Activated CD8-positive, alpha-beta memory T cell treated with anti-CD3 and anti-CD28 coated beads, Interleukin-2, amount 50 U/mL, for 24 hours (primary cell): ENCODE data around the gene NUP35.

Experiments used
- DNase-seq: peaks from one replicate; pipeline ENCODE4 v3.0.0-alpha.2; 2020; ENCODE audit errors: extremely low read depth

The NUP35 gene, protein sequence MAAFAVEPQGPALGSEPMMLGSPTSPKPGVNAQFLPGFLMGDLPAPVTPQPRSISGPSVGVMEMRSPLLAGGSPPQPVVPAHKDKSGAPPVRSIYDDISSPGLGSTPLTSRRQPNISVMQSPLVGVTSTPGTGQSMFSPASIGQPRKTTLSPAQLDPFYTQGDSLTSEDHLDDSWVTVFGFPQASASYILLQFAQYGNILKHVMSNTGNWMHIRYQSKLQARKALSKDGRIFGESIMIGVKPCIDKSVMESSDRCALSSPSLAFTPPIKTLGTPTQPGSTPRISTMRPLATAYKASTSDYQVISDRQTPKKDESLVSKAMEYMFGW

DNA sequence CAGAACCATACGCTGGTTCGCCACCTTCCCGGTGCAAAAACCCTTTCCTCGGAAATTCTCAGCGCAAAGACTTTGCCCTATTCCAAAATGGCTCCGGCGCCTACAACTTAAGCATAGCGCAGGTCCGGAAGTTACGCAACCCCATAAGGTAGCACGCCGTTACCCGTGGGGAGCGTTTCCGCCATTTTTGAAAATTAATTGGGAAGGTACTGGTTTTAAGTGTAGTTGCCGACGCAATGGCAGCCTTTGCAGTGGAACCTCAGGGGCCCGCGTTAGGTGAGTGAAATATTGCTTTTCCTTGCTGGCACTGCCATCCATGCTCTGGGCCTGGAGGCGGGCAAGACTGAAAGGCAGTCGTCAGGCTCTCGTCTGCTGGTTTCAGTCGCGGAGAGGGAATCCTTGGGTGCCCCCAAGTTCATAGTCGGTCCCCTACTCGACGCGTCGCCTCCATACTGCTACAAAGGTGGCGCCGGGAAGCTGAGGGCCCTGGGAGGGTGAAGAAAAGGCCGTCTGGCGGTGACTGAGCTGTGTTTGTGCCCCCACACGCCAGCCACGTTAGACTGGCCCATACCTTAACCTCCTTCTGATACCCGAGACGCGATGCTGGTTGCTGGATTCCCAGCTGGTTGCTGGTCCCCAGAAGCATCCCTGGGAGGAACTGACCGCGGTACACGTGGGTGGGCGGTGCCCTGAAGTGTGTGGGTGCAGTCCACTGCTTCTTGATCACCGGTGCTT is at the start of gene NUP35:
TSS of gene NUP35 (plus strand) at position 222 of the 735 bp plus-strand sequence. CDS start at position 237, 15 bp downstream.
- DNase-seq: peak; percentile 74

- DNase-seq: no peak
Measured at GRCh38 chr2:183078163-183078463, 46.1 kb upstream of the NUP35 start.

DNA sequence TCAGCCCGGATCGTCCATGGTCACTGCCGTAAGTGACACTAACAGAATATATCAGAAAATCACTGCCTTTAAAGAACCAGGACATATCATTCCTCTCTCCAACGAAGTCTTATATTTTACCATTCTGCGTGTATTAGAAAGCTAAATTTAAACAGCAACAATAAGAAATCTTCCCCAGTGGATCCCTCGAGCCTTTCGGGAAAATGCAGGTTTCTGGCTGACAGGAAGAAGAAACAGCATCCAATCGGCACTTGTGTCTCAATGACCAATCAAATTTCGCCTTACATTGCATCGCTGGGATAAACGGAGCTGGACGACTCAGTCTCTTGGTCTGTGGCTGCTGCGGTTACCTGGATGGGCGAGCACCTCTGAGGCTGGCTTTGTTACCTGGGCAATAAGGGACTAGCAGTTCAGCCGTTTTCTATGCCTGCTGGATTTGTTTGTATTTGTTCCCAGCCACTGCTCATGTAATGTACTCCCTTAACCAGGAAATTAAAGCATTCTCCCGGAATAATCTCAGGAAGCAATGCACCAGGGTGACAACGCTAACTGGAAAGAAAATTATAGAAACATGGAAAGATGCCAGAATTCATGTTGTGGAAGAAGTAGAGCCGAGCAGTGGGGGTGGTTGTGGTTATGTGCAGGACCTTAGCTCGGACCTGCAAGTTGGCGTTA is 45.6 kb upstream of the NUP35 start, which contains the start of gene DUSP19:
TSS of gene DUSP19 (plus strand) at position 284 of the 675 bp plus-strand sequence. CDS start at position 471, 187 bp downstream.
- peak; percentile 57 for DNase-seq

GRCh38 chr2:183079139-183079775 is 45.0 kb upstream of the NUP35 start:
- DNase-seq: no peak

- DNase-seq: no peak
Measured at GRCh38 chr2:183081911-183082310, 42.3 kb upstream of the NUP35 start.

- DNase-seq: no peak
Measured at GRCh38 chr2:183088061-183088460, 36.2 kb upstream of the NUP35 start.

DNA sequence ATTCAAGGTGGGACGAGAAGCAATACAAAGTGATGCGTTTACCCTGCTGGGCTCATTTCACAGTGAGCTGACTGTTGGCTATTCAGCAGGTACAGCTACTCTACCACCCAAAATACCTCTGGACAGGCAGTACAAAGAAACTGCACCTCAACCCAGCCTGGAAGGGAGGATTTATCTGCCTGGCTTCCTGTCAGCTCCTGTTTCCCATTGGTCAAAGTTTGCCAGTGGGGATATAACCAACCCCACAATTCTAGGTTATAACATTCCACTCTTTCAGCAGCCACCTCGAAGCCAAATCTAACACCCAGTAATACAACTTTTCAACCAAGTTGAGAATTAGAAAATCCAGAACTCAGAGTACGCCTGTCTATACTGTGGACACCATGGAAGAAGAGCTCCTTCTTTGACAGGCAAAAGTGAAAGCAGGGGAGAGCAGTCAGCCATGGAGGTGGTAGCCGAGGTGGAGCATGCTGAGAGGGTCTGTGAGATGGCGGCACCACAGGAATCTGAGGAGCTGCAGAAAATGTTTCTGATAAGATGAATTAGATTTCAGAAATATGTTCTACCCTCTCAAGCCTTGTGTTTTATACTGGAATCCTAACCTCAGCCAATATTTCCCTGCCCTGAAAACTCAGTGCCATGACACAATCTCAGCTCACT is 34.9 kb upstream of the NUP35 start:
- no peak for DNase-seq

DNA sequence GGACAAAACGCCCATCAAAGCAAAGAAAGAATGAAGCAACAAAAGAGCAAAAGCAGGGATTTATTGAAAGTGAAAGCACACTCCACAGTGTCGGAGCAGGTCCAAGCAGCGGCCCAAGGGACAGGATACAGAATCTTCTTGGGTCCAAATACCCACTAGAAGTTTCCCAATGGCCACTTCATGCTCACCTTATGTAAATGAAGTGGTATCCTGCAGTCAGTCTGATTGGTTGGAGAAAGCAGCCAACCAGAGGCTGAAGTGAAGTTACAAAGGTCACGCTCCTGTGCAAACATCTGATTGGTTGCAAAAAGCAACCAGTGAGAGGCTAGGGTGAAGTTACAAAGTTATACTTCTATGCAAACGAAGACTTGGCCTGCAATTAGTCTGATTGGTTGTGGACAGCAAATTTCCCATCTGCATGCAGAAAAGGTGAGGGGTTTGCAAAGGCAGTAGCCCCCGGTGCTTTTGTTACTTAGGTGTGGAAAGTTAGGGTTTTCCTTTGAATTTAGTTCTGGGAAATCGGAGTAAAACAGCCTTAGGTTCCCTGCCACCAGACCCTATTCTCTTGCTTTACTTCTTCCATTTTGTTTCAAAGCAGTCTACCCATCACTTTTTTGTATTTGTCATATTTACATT is 32.8 kb upstream of the NUP35 start:
- DNase-seq: no peak

- no peak for DNase-seq
Measured at GRCh38 chr2:183091954-183092345, 32.3 kb upstream of the NUP35 start.

DNA sequence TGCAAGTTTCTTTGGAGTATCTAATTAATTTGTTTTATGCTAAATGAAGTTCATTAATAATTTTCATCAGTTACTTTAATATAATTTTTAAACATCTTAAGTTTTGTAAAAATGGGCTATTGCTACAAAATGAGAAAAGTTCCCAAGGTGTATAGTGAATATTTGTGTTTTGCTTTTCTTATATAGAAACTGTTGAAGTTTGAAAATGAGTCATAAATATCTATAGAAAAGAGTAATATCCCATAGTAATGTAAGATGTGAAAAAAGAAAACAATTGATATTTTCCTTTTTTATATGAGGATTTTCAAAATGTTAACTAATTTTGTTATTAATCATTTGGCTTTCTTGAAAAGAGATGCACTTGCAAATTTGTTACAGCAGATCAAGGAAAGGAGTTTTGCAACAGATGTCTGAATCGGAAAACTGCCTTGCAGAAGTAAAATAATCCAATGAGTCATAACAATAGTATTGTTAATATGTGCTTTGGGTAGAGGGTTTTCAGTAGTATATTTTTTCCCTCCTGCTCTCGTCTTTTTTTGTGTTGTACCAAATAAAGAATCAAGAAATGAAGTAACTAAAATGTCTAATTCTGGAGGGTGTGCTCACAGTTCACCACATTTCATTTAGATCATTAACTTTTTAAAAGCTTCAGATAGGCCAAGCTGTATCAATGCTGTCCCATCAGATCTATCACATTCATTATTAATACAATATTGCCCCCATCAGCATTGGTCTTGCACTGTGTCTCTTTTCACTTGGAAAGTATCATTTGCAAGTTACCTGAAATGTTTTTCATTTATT is 30.2 kb upstream of the NUP35 start:
- DNase-seq: no peak

GRCh38 chr2:183105402-183106134 is 18.7 kb upstream of the NUP35 start:
- no peak for DNase-seq

- DNase-seq: no peak
Measured at GRCh38 chr2:183112577-183112976, 11.7 kb upstream of the NUP35 start.

DNA sequence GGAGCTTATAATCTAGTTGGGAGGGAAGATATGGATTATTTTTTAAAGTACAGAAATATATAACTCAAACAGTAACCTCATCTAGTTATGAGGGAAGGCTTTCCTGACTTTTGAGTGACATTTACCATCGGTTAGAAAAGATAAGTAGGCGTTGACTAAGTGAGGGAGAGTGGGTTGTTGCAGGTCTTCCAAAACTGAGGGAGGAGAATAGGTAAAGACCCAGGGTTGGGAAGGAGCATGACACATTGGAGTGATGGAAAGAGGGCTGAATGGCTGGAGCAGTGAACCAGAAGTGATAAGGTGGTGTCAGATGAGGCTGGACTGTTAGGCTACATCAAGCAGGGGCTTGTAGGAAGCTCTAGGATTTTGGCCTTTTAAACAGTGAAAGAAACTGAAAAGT is 10.6 kb upstream of the NUP35 start:
- no peak for DNase-seq

DNA sequence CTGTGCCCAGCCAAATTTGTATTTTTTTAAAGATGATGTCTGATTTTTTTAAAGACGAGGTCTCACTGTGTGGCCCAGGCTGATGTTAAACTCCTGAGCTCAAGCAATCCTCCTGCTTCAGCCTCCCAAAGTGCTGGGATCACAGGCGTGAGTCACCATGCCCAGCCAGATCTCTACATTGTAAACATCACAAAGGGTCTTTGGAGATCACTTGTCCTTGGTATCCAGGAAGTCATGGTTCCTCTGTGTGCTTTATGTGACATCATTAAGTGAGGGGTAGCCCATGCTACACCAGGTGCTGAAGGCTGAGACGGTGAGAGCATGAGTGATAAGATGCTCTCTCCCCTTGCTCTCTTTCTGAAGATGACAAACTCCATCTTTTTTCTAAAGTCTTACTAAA is 7.0 kb upstream of the NUP35 start:
- DNase-seq: no peak

DNA sequence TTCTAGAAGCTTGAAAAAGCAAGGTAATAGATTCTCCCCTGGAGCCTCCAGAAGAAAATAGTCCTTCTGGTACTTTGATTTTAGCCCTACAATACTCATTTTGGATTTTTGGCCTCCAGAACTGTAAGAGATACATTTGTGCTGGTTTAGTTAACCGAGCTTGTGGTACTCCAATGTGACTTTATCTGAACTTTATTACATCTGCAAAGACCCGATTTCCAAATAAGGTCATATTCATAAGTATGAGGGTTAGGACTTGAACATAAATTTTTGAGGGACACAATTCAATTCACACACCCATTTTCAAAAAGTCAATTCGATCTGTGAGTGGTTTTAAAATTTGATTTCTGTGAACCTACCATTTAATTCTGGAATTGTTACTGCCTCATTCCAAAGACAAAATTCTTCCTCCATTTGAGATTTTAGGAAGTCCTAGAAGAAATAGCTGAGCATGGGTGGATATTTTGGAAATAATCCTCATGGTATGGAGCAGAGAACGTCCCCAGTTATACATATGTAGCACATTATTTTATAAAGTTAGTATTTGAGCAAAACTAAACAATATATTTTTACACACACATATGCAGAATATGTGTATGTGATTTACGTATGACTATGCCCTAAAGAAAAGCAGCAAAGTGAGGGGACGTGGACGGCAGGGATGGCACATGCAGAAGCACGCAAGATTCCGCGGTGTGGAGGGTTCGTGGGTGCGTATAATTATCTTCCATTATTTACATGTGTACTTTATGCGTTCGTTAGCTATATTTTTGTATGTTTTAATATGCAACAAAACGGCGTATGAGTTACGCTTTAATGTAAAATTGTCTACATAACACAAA is 905 bp upstream of the NUP35 start:
- DNase-seq: no peak

DNA sequence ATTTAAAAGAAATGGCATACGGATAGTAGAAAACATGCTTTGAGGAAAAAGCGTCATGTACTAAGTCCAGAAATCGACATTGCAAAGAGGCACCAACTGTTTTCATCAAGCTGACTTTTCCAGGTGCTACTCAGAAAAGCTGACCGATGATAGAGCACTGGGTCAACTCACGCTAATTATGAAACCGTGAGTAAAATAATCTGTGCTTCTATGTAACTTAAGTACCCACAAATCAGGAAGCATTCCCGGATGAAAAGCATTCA is 353 bp upstream of the NUP35 start:
- no peak for DNase-seq

DNA sequence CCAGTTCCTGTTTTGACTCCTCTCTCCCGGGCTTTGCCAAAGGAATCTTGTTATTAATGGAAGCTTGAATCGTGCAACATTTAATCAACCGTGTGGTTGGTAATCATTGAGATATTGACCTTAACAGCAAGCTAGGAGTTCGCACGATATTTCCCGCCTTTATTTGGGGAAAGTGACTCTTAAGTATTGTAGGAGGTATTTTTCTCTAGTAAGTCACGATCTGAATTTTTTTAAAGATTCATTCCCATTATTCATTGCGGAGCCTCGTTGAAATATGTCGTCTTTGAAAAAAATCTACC is 663 bp downstream of the NUP35 start:
- DNase-seq: no peak

DNA sequence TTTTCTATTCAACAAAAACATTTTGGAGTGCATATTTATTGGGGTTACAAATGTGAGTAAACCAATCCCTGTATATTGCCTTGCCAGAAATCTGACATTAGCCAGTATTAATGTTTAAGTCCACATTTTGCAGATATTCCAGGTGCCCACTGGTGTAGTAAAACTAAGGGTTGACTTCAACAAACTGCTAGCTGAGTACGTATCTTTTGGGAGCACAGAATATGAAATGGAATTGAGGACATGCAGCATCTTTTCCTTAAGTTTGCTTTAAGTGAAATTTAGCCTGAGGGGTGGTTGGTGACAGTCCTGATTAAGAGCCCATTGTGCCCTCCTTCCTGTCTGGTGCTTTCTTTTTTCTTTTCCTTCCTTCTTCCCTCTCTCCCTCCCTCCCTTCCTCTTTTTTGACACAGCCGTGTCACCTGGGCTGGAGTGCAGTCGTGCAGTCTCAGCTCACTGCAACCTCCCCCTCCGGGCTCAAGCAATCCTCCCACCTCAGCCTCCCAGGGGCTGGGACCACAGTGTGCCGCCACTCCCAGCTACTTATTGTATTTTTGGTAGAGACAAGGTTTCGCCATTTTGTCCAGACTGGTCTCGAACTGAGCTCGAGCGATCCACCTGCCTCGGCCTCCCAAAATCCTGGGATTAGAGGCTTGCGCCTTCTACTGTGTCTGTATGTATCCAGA is 1.6 kb downstream of the NUP35 start:
- DNase-seq: no peak

DNA sequence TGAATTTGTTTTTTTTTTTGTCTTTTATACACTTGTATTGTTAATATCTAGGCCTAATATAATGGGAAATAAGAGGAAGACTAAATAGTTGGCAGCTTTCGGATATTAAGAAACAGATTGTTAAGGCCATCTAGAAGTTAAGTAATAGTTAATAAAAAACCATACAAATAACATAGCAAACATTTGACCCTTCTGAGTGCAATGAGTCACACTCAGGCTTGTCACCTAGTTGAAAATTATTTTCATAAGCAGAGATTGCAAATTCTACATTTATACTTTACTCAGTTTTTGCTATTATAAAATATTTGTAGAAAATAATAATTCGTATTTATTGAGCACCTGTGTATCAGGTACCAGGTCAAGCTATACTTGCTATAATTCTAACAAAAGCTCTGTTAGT is 2.4 kb downstream of the NUP35 start:
- no peak for DNase-seq
